HepG2 (cell line): ENCODE data around the gene RHBDF2. TPM values are rescaled to one million over a fixed set of nuclear protein-coding genes. Genes with fewer than 3 reads are reported as not detected.

ENCODE experiments used
- AHR ChIP-seq: IDR thresholded peaks from 2 replicates; pipeline ENCODE4 v1.6.1; 2018; ENCODE audit warnings: missing genetic modification reagents, missing compliant biosample characterization
- GATAD2A ChIP-seq: IDR thresholded peaks from 2 replicates; pipeline ENCODE4 v1.6.1; 2016
- GZF1 ChIP-seq: sonication (generic); formaldehyde crosslinking; IDR thresholded peaks from 2 replicates; pipeline ENCODE4 v1.5.1; 2020; ENCODE audit warnings: mild to moderate bottlenecking, missing genetic modification reagents
- HDAC1 ChIP-seq: sonication (generic); formaldehyde crosslinking; IDR thresholded peaks from 2 replicates; pipeline ENCODE4 v1.5.1; 2020; ENCODE audit warnings: mild to moderate bottlenecking, missing genetic modification reagents
- JUN ChIP-seq: sonication (generic); formaldehyde crosslinking; IDR thresholded peaks from 2 replicates; pipeline ENCODE4 v1.4.0; 2020; ENCODE audit warnings: mild to moderate bottlenecking, missing genetic modification reagents
- MXD3 ChIP-seq: IDR thresholded peaks from 2 replicates; pipeline ENCODE4 v1.6.1; 2016; ENCODE audit warnings: mild to moderate bottlenecking, missing biosample characterization, missing genetic modification reagents
- NPAS2 ChIP-seq: sonication (generic); formaldehyde crosslinking; IDR thresholded peaks from 2 replicates; pipeline ENCODE4 v1.8.0; 2022; ENCODE audit warnings: mild to moderate bottlenecking, missing genetic modification reagents, borderline replicate concordance
- SP1 ChIP-seq, 2 experiments: fragments of 450-650 bp in 1 of 2; sonication (generic) in 1 of 2; formaldehyde crosslinking in 1 of 2; IDR thresholded peaks; 2 replicates each; pipeline versions ENCODE4 v1.4.0 to v1.6.1; 2016 to 2020; ENCODE audit warnings: missing genetic modification reagents in 1 of 2
- TEAD2 ChIP-seq: sonication (generic); formaldehyde crosslinking; IDR thresholded peaks from 2 replicates; pipeline ENCODE4 v1.9.0; 2021; ENCODE audit warnings: missing genetic modification reagents
- ZBTB46 ChIP-seq: sonication (generic); formaldehyde crosslinking; IDR thresholded peaks from 2 replicates; pipeline ENCODE4 v1.4.0; 2020; ENCODE audit warnings: mild to moderate bottlenecking, missing genetic modification reagents, borderline replicate concordance
- ZBTB49 ChIP-seq: sonication (generic); formaldehyde crosslinking; IDR thresholded peaks from 2 replicates; pipeline ENCODE4 v1.4.0; 2020; ENCODE audit warnings: missing genetic modification reagents, borderline replicate concordance
- ZFP36L1 ChIP-seq: sonication (generic); formaldehyde crosslinking; IDR thresholded peaks from 2 replicates; pipeline ENCODE4 v1.8.0; 2022; ENCODE audit warnings: mild to moderate bottlenecking, missing genetic modification reagents, moderate library complexity
- ZMAT3 ChIP-seq: sonication (generic); formaldehyde crosslinking; conservative IDR thresholded peaks from 2 replicates; pipeline ENCODE4 v1.7.0; 2021; ENCODE audit warnings: missing genetic modification reagents
- ZNF510 ChIP-seq: sonication (generic); formaldehyde crosslinking; IDR thresholded peaks from 2 replicates; pipeline ENCODE4 v1.4.0; 2020; ENCODE audit warnings: low read depth, mild to moderate bottlenecking, missing genetic modification reagents
- ZNF556 ChIP-seq: sonication (generic); formaldehyde crosslinking; IDR thresholded peaks from 2 replicates; pipeline ENCODE4 v1.4.0; 2020; ENCODE audit warnings: mild to moderate bottlenecking, missing genetic modification reagents, borderline replicate concordance
- ZNF672 ChIP-seq: sonication (generic); formaldehyde crosslinking; IDR thresholded peaks from 2 replicates; pipeline ENCODE4 v1.8.1; 2022; ENCODE audit warnings: missing genetic modification reagents
- ZNF839 ChIP-seq: sonication (generic); formaldehyde crosslinking; IDR thresholded peaks from 2 replicates; pipeline ENCODE4 v1.4.0; 2020; ENCODE audit warnings: missing genetic modification reagents, mild to moderate bottlenecking, borderline replicate concordance
- polyA plus RNA-seq, 8 experiments: library from polyadenylated mRNA; depleted of rRNA in 3 of 8; stranded (reverse) in 7 of 8; unstranded in 1 of 8; fragments of >200 nt; fragmentation: Illumina TruSeq in 4 of 8; extraction: Trizol in 4 of 8; gene quantifications; 2 replicates each; pipeline versions ENCODE4 v1.2.1 to v1.2.3, GENCODE V29; 2011 to 2016; ENCODE audit warnings: low read depth in 4 of 8, missing spikeins in 1 of 8, mixed read lengths in 1 of 8; ENCODE audit not compliant: insufficient read depth in 1 of 8
- total RNA-seq, 5 experiments: library from RNA; depleted of rRNA; stranded (reverse); fragments of >200 nt; fragmentation: Illumina TruSeq; extraction: Trizol; gene quantifications; 2 replicates each; pipeline ENCODE4 v1.2.3, GENCODE V29; 2016; ENCODE audit warnings: low read depth in 1 of 5
- TF ChIP-seq, protein P1 (sequence below): sonication (generic); formaldehyde crosslinking; IDR thresholded peaks from 2 replicates; pipeline ENCODE4 v1.5.1; 2020; ENCODE audit warnings: mild to moderate bottlenecking, moderate library complexity, missing genetic modification reagents

Gene RHBDF2
- total and polyA plus RNA-seq, 2 of the 13 experiments (the other 11 are each of a cell fraction or from before 2014, with no cell fraction given) = 7.8 to 24.2 TPM

- TF ChIP-seq NPAS2 (CRISPR knock-in tag) (no peak), ZFP36L1 (no peak), TEAD2 (CRISPR knock-in tag) (no peak), ZMAT3 (CRISPR knock-in tag) (no peak), MXD3 (no peak), GZF1 (CRISPR knock-in tag) (no peak), SP1 (IDR thresholded peaks at IDR 0.05) (no peak), SP1 (CRISPR knock-in tag; IDR thresholded peaks at IDR 0.05) (no peak), JUN (no peak), GATAD2A (CRISPR knock-in tag) (0 out of 2 replicates have a peak, but pooled peaks have one; percentile 32), HDAC1 (CRISPR knock-in tag) (no peak), ZNF839 (CRISPR knock-in tag) (no peak), ZNF556 (CRISPR knock-in tag) (no peak), ZNF672 (CRISPR knock-in tag) (no peak), ZBTB49 (CRISPR knock-in tag) (no peak), AHR (peak; percentile 56; the same call in 1 of the 2 replicates), ZNF510 (CRISPR knock-in tag) (no peak), ZBTB46 (CRISPR knock-in tag) (no peak)
- TF ChIP-seq, protein P1, sequence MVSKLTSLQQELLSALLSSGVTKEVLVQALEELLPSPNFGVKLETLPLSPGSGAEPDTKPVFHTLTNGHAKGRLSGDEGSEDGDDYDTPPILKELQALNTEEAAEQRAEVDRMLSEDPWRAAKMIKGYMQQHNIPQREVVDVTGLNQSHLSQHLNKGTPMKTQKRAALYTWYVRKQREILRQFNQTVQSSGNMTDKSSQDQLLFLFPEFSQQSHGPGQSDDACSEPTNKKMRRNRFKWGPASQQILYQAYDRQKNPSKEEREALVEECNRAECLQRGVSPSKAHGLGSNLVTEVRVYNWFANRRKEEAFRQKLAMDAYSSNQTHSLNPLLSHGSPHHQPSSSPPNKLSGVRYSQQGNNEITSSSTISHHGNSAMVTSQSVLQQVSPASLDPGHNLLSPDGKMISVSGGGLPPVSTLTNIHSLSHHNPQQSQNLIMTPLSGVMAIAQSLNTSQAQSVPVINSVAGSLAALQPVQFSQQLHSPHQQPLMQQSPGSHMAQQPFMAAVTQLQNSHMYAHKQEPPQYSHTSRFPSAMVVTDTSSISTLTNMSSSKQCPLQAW (CRISPR knock-in tag) = no peak
Observed at GRCh38 chr17:76458580-76459490, 42.4 kb downstream of the RHBDF2 start (continued).
